BE2C (cell line): ENCODE data around the gene EBP.

ENCODE experiments used
- DNase-seq: peaks from one replicate; pipeline ENCODE4 v3.0.0-alpha.2; 2020
- H3K27me3 ChIP-seq: fragments of 250-450 bp; sonication (Bioruptor Pico); 2 replicates; pipeline ENCODE4 v1.5.1; 2020; ENCODE audit warnings: mild to moderate bottlenecking
- H3K36me3 ChIP-seq: fragments of 250-450 bp; sonication (Bioruptor Pico); 2 replicates; pipeline ENCODE4 v1.5.1; 2020; ENCODE audit warnings: mild to moderate bottlenecking
- H3K4me1 ChIP-seq: fragments of 250-450 bp; sonication (Bioruptor Pico); 2 replicates; pipeline ENCODE4 v1.5.1; 2020
- H3K4me3 ChIP-seq: 2 replicates; pipeline ENCODE4 v1.5.1; 2011; ENCODE audit warnings: low read depth, low read length
- H3K9me3 ChIP-seq: fragments of 250-450 bp; sonication (Bioruptor Pico); 2 replicates; pipeline ENCODE4 v1.5.1; 2020
- TF ChIP-seq, protein P1 (sequence below): IDR thresholded peaks from 2 replicates; pipeline ENCODE4 v1.5.1; 2012; ENCODE audit warnings: mild to moderate bottlenecking, low read depth, low read length

EBP gene

DNA sequence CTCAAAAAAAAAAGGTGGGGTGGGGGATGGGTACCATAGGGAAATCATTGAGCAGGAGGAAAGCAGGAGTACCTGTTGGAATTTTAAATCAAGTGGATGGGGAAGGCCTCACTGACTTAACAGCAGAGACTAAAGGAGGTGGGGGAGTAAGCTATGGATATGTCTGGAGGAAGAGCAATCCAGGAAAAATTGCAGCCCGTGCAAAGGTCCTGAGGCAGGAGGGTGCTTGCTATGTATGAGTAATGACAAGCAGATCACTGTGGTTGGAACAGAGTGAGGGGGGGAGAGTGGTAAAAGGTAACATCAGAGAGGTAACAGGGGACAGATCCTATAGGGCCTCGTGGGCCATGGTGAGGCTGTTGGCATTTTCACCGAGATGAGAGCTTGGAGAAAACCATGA is 41.5 kb upstream of the EBP start:
- no peaks in the 10 kb centered on the region for H3K4me1 ChIP-seq
- TF ChIP-seq, protein P1, sequence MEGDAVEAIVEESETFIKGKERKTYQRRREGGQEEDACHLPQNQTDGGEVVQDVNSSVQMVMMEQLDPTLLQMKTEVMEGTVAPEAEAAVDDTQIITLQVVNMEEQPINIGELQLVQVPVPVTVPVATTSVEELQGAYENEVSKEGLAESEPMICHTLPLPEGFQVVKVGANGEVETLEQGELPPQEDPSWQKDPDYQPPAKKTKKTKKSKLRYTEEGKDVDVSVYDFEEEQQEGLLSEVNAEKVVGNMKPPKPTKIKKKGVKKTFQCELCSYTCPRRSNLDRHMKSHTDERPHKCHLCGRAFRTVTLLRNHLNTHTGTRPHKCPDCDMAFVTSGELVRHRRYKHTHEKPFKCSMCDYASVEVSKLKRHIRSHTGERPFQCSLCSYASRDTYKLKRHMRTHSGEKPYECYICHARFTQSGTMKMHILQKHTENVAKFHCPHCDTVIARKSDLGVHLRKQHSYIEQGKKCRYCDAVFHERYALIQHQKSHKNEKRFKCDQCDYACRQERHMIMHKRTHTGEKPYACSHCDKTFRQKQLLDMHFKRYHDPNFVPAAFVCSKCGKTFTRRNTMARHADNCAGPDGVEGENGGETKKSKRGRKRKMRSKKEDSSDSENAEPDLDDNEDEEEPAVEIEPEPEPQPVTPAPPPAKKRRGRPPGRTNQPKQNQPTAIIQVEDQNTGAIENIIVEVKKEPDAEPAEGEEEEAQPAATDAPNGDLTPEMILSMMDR, result no peak

DNA sequence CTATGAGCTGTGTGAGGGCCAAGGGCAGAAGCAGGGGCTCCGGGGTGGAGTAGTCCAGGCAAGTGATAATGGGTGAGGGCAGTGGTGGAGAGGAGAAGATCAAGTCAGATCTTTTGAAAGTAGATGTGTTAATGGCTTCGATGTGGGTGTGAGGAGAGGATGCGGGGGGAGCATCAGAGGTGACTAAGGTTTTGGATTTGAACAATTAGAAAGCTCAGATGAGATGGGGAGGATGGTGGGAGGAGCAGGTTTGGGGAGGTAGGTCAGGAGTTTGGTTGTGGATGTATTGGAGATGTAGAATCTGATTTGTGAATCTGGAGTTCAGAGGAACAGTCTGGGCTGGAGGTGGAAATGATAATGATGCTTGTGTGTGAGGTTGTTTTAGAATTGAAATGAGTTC is 41.0 kb upstream of the EBP start:
- no peaks in the 10 kb centered on the region for H3K9me3 ChIP-seq
- TF ChIP-seq, protein P1, result no peak
- H3K4me1 ChIP-seq, result no peaks in the 10 kb centered on the region
- DNase-seq, result no peak
- no peaks in the 10 kb centered on the region for H3K27me3 ChIP-seq
- no peak overlapping the region for H3K4me3 ChIP-seq
- H3K36me3 ChIP-seq, result peaks cover 7% of the 10 kb centered on the region

More for the DNA sequence above, 41.5 kb upstream of the EBP start:
- Histone ChIP-seq H3K27me3 (no peaks in the 10 kb centered on the region), H3K9me3 (no peaks in the 10 kb centered on the region), H3K4me3 (no peak overlapping the region), H3K36me3 (peaks cover 7% of the 10 kb centered on the region)
- no peak for DNase-seq

DNA sequence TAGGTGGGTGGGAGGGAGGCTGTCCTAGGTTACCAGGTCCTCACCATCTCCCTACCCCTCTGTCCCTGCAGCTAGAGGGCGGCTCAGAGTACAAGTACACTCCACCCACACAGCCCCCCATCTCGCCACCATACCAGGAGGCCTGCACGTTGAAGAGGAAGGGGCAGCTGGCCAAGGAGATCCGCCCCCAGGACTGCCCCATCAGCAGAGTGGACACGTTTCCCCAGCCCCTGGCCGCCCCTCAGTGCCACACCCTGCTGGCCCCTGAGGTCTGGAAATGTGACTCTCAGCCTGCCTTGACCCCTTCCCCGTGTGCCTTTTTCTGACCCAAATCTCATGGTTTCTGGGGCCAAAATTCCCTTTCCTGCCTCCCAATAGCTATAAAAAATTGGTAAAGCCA is 39.1 kb upstream of the EBP start:
- H3K4me1 ChIP-seq, result no peaks in the 10 kb centered on the region
- H3K27me3 ChIP-seq, result no peaks in the 10 kb centered on the region
- TF ChIP-seq, protein P1, result no peak
- no peak overlapping the region for H3K4me3 ChIP-seq
- no peaks in the 10 kb centered on the region for H3K9me3 ChIP-seq
- peaks cover 7% of the 10 kb centered on the region for H3K36me3 ChIP-seq
- no peak for DNase-seq

DNA sequence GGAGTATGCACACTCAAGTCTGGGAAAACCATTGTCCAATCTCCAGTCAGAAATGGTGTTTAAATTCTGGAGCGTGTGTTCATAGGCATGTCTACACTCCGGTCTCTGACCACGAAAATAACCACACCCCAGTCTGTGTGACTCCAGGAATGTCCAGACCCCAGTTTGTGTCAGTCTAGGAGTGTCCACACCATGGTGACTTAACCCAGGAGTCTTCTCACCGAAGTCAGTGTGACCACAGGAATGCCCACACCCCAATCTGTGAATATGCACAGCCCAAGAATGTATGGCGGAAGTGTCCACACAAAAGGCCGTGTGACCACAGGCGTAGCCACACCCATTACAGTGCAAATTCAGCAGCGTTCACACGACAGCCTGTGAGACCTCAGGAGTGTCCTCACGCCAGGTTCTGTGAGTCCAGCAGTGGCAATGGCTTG is 34.2 kb upstream of the EBP start:
- no peak for DNase-seq
- H3K36me3 ChIP-seq, result no peaks in the 10 kb centered on the region; the same call in 1 of the 2 replicates
- TF ChIP-seq, protein P1, result no peak
- H3K9me3 ChIP-seq, result no peaks in the 10 kb centered on the region
- no peaks in the 10 kb centered on the region for H3K27me3 ChIP-seq
- no peaks in the 10 kb centered on the region for H3K4me1 ChIP-seq
- no peak overlapping the region for H3K4me3 ChIP-seq

DNA sequence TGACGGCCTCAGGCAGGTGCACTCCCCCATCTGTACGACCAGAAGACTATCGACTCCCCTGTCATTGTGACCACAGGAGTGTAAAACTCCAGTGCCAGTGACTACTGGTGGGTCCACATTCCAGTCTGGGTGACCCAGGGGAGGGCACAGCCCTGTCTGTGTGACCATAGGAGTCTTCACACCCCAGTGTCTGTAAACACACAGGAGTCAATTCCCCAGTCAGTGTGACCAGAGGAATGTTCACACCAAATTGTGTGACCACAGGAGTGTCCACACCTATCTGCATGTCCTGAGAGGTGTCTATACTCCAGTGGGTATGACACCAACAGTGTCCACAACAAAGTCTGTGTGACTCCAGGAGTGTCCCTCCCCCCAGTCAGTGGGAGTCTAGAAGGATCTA is 33.6 kb upstream of the EBP start:
- Histone ChIP-seq H3K4me1 (no peaks in the 10 kb centered on the region), H3K36me3 (no peaks in the 10 kb centered on the region), H3K27me3 (no peaks in the 10 kb centered on the region), H3K9me3 (no peaks in the 10 kb centered on the region), H3K4me3 (no peak overlapping the region)
- TF ChIP-seq, protein P1, result no peak
- no peak for DNase-seq

DNA sequence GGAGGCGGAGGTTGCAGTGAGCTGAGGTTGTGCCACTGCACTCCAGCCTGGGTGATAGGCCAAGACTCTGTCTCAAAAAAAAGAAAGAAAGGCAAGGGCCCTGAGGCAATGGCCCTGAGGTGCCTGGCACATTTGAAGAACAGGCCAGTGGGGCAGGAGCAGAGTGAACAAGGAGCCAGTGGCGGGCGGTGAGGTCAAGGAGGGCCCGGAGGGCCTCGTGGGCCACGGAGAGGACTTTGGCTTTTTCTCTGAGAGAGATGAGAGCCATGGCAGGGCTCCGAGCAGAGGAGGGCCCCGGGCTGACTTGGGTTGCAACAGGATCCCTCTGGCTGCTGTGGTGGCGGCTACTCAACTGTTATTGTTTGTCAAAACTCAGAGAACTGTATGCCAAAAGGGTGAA is 32.3 kb upstream of the EBP start:
- TF ChIP-seq, protein P1, result no peak
- H3K9me3 ChIP-seq, result no peaks in the 10 kb centered on the region
- no peaks in the 10 kb centered on the region for H3K4me1 ChIP-seq
- H3K36me3 ChIP-seq, result no peaks in the 10 kb centered on the region
- no peak overlapping the region for H3K4me3 ChIP-seq
- no peak for DNase-seq
- H3K27me3 ChIP-seq, result no peaks in the 10 kb centered on the region
